Measurements from ENCODE around the gene C4BPA. TPM values are rescaled to one million over a fixed set of nuclear protein-coding genes. Genes with fewer than 3 reads are reported as not detected.

Gene C4BPA
- total and polyA plus RNA-seq, 5 donors from 2014 or later = not detected

- peaks cover 0 to 3% (median 0%) of the 10 kb centered on the region in 7 donors for H3K9me3 Mint-ChIP-seq
- peaks cover 20% of the 10 kb centered on the region for H3K27me3 Mint-ChIP-seq
- no peak overlapping the region for H3K27ac Mint-ChIP-seq
- Histone ChIP-seq H3K27ac (ENCODE audit: insufficient read depth, low read length, poor library complexity, severe bottlenecking) (no peak overlapping the region), H3K27me3 (ENCODE audit: control insufficient read depth, insufficient read depth, low read length) (peaks cover 7% of the 10 kb centered on the region), H3K9me3 (ENCODE audit: control insufficient read depth in 2 of 2, low read length in 2 of 2) (no peaks in the 10 kb centered on the region), H3K4me3 (ENCODE audit: low read depth, low read length) (no peak overlapping the region), H3K36me3 (ENCODE audit: control insufficient read depth, insufficient read depth, low read length) (no peaks in the 10 kb centered on the region), H3K4me1 (ENCODE audit: control insufficient read depth, insufficient read depth, low read length, poor library complexity, severe bottlenecking) (no peaks in the 10 kb centered on the region)
- no peak overlapping the region for H3K4me3 Mint-ChIP-seq
- DNase-seq (no peak), ATAC-seq (ENCODE audit: low read depth in 2 of 2) (no peak)
- H3K36me3 Mint-ChIP-seq = no peaks in the 10 kb centered on the region
- no peaks in the 10 kb centered on the region for H3K4me1 Mint-ChIP-seq
Measured at GRCh38 chr1:207174913-207175312, 70.9 kb downstream of the C4BPA start.

- Histone ChIP-seq H3K4me3 (ENCODE audit: low read depth, low read length) (no peak overlapping the region), H3K9me3 (ENCODE audit: control insufficient read depth in 2 of 2, low read length in 2 of 2) (no peaks in the 10 kb centered on the region), H3K36me3 (ENCODE audit: control insufficient read depth, insufficient read depth, low read length) (no peaks in the 10 kb centered on the region), H3K27ac (ENCODE audit: insufficient read depth, low read length, poor library complexity, severe bottlenecking) (no peak overlapping the region), H3K27me3 (ENCODE audit: control insufficient read depth, insufficient read depth, low read length) (peaks cover 4% of the 10 kb centered on the region), H3K4me1 (ENCODE audit: control insufficient read depth, insufficient read depth, low read length, poor library complexity, severe bottlenecking) (no peaks in the 10 kb centered on the region)
- no peaks in the 10 kb centered on the region for H3K4me1 Mint-ChIP-seq
- no peak overlapping the region for H3K4me3 Mint-ChIP-seq
- peaks cover 0 to 1% (median 0%) of the 10 kb centered on the region in 7 donors for H3K9me3 Mint-ChIP-seq
- no peaks in the 10 kb centered on the region for H3K36me3 Mint-ChIP-seq
- no peak for ATAC-seq (ENCODE audit: low read depth in 2 of 2)
- no peak overlapping the region for H3K27ac Mint-ChIP-seq
- H3K27me3 Mint-ChIP-seq = peaks cover 22% of the 10 kb centered on the region
- no peak for DNase-seq
Measured at GRCh38 chr1:207179036-207179435, 75.0 kb downstream of the C4BPA start.

GRCh38 chr1:207181847-207182246, 77.8 kb downstream of the C4BPA start:
- peaks cover 24% of the 10 kb centered on the region for H3K27me3 Mint-ChIP-seq
- no peak overlapping the region for H3K4me3 ChIP-seq (ENCODE audit: low read depth, low read length)
- no peak overlapping the region for H3K4me3 Mint-ChIP-seq
- DNase-seq (peak in 2 of 3 donors; percentile 1 to 38), ATAC-seq (ENCODE audit: low read depth in 2 of 2) (no peak)
- no peaks in the 10 kb centered on the region for H3K9me3 ChIP-seq (ENCODE audit: control insufficient read depth in 2 of 2, low read length in 2 of 2)
- no peak overlapping the region for H3K27ac Mint-ChIP-seq
- no peaks in the 10 kb centered on the region for H3K36me3 Mint-ChIP-seq
- no peaks in the 10 kb centered on the region for H3K4me1 ChIP-seq (ENCODE audit: control insufficient read depth, insufficient read depth, low read length, poor library complexity, severe bottlenecking)
- peaks cover 2% of the 10 kb centered on the region for H3K27me3 ChIP-seq (ENCODE audit: control insufficient read depth, insufficient read depth, low read length)
- no peak overlapping the region for H3K27ac ChIP-seq (ENCODE audit: insufficient read depth, low read length, poor library complexity, severe bottlenecking)
- H3K36me3 ChIP-seq (ENCODE audit: control insufficient read depth, insufficient read depth, low read length) = no peaks in the 10 kb centered on the region
- H3K9me3 Mint-ChIP-seq = peaks cover 0 to 3% (median 0%) of the 10 kb centered on the region in 7 donors
- H3K4me1 Mint-ChIP-seq = no peaks in the 10 kb centered on the region

GRCh38 chr1:207186503-207186902, 82.5 kb downstream of the C4BPA start:
- Histone ChIP-seq H3K4me1 (ENCODE audit: control insufficient read depth, insufficient read depth, low read length, poor library complexity, severe bottlenecking) (no peaks in the 10 kb centered on the region), H3K4me3 (ENCODE audit: low read depth, low read length) (no peak overlapping the region), H3K27me3 (ENCODE audit: control insufficient read depth, insufficient read depth, low read length) (no peaks in the 10 kb centered on the region), H3K36me3 (ENCODE audit: control insufficient read depth, insufficient read depth, low read length) (no peaks in the 10 kb centered on the region), H3K9me3 (ENCODE audit: control insufficient read depth in 2 of 2, low read length in 2 of 2) (no peaks in the 10 kb centered on the region), H3K27ac (ENCODE audit: insufficient read depth, low read length, poor library complexity, severe bottlenecking) (no peak overlapping the region)
- ATAC-seq (ENCODE audit: low read depth in 2 of 2) (no peak), DNase-seq (no peak)
- H3K4me3 Mint-ChIP-seq = no peak overlapping the region
- no peaks in the 10 kb centered on the region for H3K36me3 Mint-ChIP-seq
- H3K27ac Mint-ChIP-seq = no peak overlapping the region
- peaks cover 8% of the 10 kb centered on the region for H3K27me3 Mint-ChIP-seq
- H3K4me1 Mint-ChIP-seq = peaks cover 0 to 11% (median 6%) of the 10 kb centered on the region in 4 donors
- H3K9me3 Mint-ChIP-seq = peaks cover 0 to 4% (median 0%) of the 10 kb centered on the region in 7 donors

- no peaks in the 10 kb centered on the region for H3K27me3 ChIP-seq (ENCODE audit: control insufficient read depth, insufficient read depth, low read length)
- ATAC-seq (ENCODE audit: low read depth in 2 of 2) = no peak
- Mint-ChIP-seq H3K27me3 (peaks cover 22% of the 10 kb centered on the region), H3K4me3 (no peak overlapping the region), H3K9me3 (peaks cover 0 to 4% (median 0%) of the 10 kb centered on the region in 7 donors), H3K36me3 (no peaks in the 10 kb centered on the region), H3K4me1 (peaks cover 0 to 13% (median 6%) of the 10 kb centered on the region in 4 donors), H3K27ac (no peak overlapping the region)
- no peaks in the 10 kb centered on the region for H3K36me3 ChIP-seq (ENCODE audit: control insufficient read depth, insufficient read depth, low read length)
- no peaks in the 10 kb centered on the region for H3K4me1 ChIP-seq (ENCODE audit: control insufficient read depth, insufficient read depth, low read length, poor library complexity, severe bottlenecking)
- H3K4me3 ChIP-seq (ENCODE audit: low read depth, low read length) = no peak overlapping the region
- DNase-seq = peak in 1 of 3 donors; percentile 50
- H3K27ac ChIP-seq (ENCODE audit: insufficient read depth, low read length, poor library complexity, severe bottlenecking) = no peak overlapping the region
- no peaks in the 10 kb centered on the region for H3K9me3 ChIP-seq (ENCODE audit: control insufficient read depth in 2 of 2, low read length in 2 of 2)
Measured at GRCh38 chr1:207188901-207189300, 84.9 kb downstream of the C4BPA start.

- ATAC-seq (ENCODE audit: low read depth in 2 of 2) = no peak
- Histone ChIP-seq H3K4me3 (ENCODE audit: low read depth, low read length) (no peak overlapping the region), H3K36me3 (ENCODE audit: control insufficient read depth, insufficient read depth, low read length) (no peaks in the 10 kb centered on the region), H3K27ac (ENCODE audit: insufficient read depth, low read length, poor library complexity, severe bottlenecking) (no peak overlapping the region), H3K27me3 (ENCODE audit: control insufficient read depth, insufficient read depth, low read length) (peaks cover 11% of the 10 kb centered on the region), H3K4me1 (ENCODE audit: control insufficient read depth, insufficient read depth, low read length, poor library complexity, severe bottlenecking) (no peaks in the 10 kb centered on the region), H3K9me3 (ENCODE audit: control insufficient read depth in 2 of 2, low read length in 2 of 2) (peaks cover 0 to 2% of the 10 kb centered on the region in 2 experiments)
- peaks cover 0 to 5% (median 0%) of the 10 kb centered on the region in 7 donors for H3K9me3 Mint-ChIP-seq
- H3K27ac Mint-ChIP-seq = no peak overlapping the region
- no peak overlapping the region for H3K4me3 Mint-ChIP-seq
- H3K36me3 Mint-ChIP-seq = no peaks in the 10 kb centered on the region
- peaks cover 19% of the 10 kb centered on the region for H3K27me3 Mint-ChIP-seq
- H3K4me1 Mint-ChIP-seq = peaks cover 0 to 13% (median 6%) of the 10 kb centered on the region in 4 donors
- DNase-seq = no peak
Measured at GRCh38 chr1:207191061-207191460, 87.0 kb downstream of the C4BPA start.

- peaks cover 0 to 5% (median 0%) of the 10 kb centered on the region in 7 donors for H3K9me3 Mint-ChIP-seq
Measured at GRCh38 chr1:207191776-207192175, 87.7 kb downstream of the C4BPA start.

GRCh38 chr1:207194197-207194596, 90.2 kb downstream of the C4BPA start:
- H3K4me3 ChIP-seq (ENCODE audit: low read depth, low read length) = no peak overlapping the region
- H3K9me3 ChIP-seq (ENCODE audit: control insufficient read depth in 2 of 2, low read length in 2 of 2) = peaks cover 0 to 6% of the 10 kb centered on the region in 2 experiments
- Mint-ChIP-seq H3K27me3 (peaks cover 29% of the 10 kb centered on the region), H3K36me3 (no peaks in the 10 kb centered on the region), H3K9me3 (peaks cover 0 to 16% (median 3%) of the 10 kb centered on the region in 7 donors), H3K27ac (no peak overlapping the region), H3K4me3 (no peak overlapping the region), H3K4me1 (peaks cover 3 to 9% (median 4%) of the 10 kb centered on the region in 4 donors)
- H3K36me3 ChIP-seq (ENCODE audit: control insufficient read depth, insufficient read depth, low read length) = no peaks in the 10 kb centered on the region
- DNase-seq (no peak), ATAC-seq (ENCODE audit: low read depth in 2 of 2) (no peak)
- H3K4me1 ChIP-seq (ENCODE audit: control insufficient read depth, insufficient read depth, low read length, poor library complexity, severe bottlenecking) = no peaks in the 10 kb centered on the region
- no peak overlapping the region for H3K27ac ChIP-seq (ENCODE audit: insufficient read depth, low read length, poor library complexity, severe bottlenecking)
- peaks cover 11% of the 10 kb centered on the region for H3K27me3 ChIP-seq (ENCODE audit: control insufficient read depth, insufficient read depth, low read length)

More at GRCh38 chr1:207191776-207192175, 87.7 kb downstream of the C4BPA start:
- H3K4me3 ChIP-seq (ENCODE audit: low read depth, low read length) = no peak overlapping the region
- H3K27ac ChIP-seq (ENCODE audit: insufficient read depth, low read length, poor library complexity, severe bottlenecking) = no peak overlapping the region
- Mint-ChIP-seq H3K27ac (no peak overlapping the region), H3K4me1 (peaks cover 0 to 13% (median 6%) of the 10 kb centered on the region in 4 donors), H3K4me3 (no peak overlapping the region), H3K36me3 (no peaks in the 10 kb centered on the region), H3K27me3 (peaks cover 19% of the 10 kb centered on the region)
- no peaks in the 10 kb centered on the region for H3K4me1 ChIP-seq (ENCODE audit: control insufficient read depth, insufficient read depth, low read length, poor library complexity, severe bottlenecking)
- peaks cover 11% of the 10 kb centered on the region for H3K27me3 ChIP-seq (ENCODE audit: control insufficient read depth, insufficient read depth, low read length)
- no peak for DNase-seq
- H3K9me3 ChIP-seq (ENCODE audit: control insufficient read depth in 2 of 2, low read length in 2 of 2) = peaks cover 0 to 2% of the 10 kb centered on the region in 2 experiments
- no peak for ATAC-seq (ENCODE audit: low read depth in 2 of 2)
- H3K36me3 ChIP-seq (ENCODE audit: control insufficient read depth, insufficient read depth, low read length) = no peaks in the 10 kb centered on the region

Measured in CD4-positive, CD25-positive, alpha-beta regulatory T cell (primary cell).